Measurements from ENCODE around the gene BAZ1A.

DNA sequence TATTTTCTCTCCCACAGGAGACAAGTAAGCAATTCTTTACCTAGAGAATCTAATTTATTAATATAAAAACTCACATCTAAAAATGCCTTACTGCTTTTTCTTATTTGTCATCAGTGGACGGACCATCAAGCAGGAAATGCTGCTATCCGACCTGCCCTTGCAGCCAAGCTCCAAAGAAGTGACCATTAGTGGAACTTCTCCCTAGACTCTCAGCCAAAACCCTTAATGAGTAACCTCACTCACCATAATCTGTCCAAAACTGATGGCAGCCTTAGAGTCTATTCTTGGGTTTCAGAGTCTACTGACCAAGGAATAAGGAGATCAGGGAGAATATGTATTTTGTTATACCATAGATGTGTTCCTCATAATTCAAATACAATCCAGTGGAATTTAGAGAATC lies 99.8 kb downstream of the BAZ1A start:
- TF ChIP-seq, protein P1, sequence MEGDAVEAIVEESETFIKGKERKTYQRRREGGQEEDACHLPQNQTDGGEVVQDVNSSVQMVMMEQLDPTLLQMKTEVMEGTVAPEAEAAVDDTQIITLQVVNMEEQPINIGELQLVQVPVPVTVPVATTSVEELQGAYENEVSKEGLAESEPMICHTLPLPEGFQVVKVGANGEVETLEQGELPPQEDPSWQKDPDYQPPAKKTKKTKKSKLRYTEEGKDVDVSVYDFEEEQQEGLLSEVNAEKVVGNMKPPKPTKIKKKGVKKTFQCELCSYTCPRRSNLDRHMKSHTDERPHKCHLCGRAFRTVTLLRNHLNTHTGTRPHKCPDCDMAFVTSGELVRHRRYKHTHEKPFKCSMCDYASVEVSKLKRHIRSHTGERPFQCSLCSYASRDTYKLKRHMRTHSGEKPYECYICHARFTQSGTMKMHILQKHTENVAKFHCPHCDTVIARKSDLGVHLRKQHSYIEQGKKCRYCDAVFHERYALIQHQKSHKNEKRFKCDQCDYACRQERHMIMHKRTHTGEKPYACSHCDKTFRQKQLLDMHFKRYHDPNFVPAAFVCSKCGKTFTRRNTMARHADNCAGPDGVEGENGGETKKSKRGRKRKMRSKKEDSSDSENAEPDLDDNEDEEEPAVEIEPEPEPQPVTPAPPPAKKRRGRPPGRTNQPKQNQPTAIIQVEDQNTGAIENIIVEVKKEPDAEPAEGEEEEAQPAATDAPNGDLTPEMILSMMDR (conservative IDR thresholded peaks at IDR 0.05; ENCODE audit: low read depth in 2 of 2): no peak
- TF ChIP-seq, protein P2, sequence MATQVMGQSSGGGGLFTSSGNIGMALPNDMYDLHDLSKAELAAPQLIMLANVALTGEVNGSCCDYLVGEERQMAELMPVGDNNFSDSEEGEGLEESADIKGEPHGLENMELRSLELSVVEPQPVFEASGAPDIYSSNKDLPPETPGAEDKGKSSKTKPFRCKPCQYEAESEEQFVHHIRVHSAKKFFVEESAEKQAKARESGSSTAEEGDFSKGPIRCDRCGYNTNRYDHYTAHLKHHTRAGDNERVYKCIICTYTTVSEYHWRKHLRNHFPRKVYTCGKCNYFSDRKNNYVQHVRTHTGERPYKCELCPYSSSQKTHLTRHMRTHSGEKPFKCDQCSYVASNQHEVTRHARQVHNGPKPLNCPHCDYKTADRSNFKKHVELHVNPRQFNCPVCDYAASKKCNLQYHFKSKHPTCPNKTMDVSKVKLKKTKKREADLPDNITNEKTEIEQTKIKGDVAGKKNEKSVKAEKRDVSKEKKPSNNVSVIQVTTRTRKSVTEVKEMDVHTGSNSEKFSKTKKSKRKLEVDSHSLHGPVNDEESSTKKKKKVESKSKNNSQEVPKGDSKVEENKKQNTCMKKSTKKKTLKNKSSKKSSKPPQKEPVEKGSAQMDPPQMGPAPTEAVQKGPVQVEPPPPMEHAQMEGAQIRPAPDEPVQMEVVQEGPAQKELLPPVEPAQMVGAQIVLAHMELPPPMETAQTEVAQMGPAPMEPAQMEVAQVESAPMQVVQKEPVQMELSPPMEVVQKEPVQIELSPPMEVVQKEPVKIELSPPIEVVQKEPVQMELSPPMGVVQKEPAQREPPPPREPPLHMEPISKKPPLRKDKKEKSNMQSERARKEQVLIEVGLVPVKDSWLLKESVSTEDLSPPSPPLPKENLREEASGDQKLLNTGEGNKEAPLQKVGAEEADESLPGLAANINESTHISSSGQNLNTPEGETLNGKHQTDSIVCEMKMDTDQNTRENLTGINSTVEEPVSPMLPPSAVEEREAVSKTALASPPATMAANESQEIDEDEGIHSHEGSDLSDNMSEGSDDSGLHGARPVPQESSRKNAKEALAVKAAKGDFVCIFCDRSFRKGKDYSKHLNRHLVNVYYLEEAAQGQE (IDR thresholded peaks at IDR 0.05; ENCODE audit: unreplicated experiment): no peak
- TF ChIP-seq EZH2 (IDR thresholded peaks at IDR 0.05; ENCODE audit: low read depth, unreplicated experiment): no peak
- no peak for TF ChIP-seq EZH2phosphoT487 (IDR thresholded peaks at IDR 0.05; ENCODE audit: unreplicated experiment)
- no peak for TF ChIP-seq NANOG (IDR thresholded peaks at IDR 0.05; ENCODE audit: borderline replicate concordance)
- TF ChIP-seq POLR2AphosphoS5 (IDR thresholded peaks at IDR 0.05; ENCODE audit: low read depth): no peak
- no peak for TF ChIP-seq JUNB (IDR thresholded peaks at IDR 0.05; ENCODE audit: unreplicated experiment)
- no peak for TF ChIP-seq STAT1 (IDR thresholded peaks at IDR 0.05; ENCODE audit: unreplicated experiment)
- TF ChIP-seq ETS1 (IDR thresholded peaks at IDR 0.05): no peak
- TF ChIP-seq CREB1 (CRISPR knock-in tag; IDR thresholded peaks at IDR 0.05; ENCODE audit: low read depth): no peak
- no peak for TF ChIP-seq ZNF462 (CRISPR knock-in tag; IDR thresholded peaks at IDR 0.05)
- no peak for TF ChIP-seq ZNF114 (CRISPR knock-in tag; IDR thresholded peaks at IDR 0.05)
- TF ChIP-seq ZNF331 (CRISPR knock-in tag; IDR thresholded peaks at IDR 0.05; ENCODE audit: low read depth): no peak
